A673 (cell line): ENCODE measurements around the gene MGAT5.

ENCODE experiments used
- CTCF ChIP-seq: fragments of 300-800, 200-600 bp; sonication (generic); conservative IDR thresholded peaks from 2 replicates; pipeline ENCODE4 v1.5.1; 2017; ENCODE audit warnings: low read depth, mild to moderate bottlenecking, antibody characterized with exemption, low read length, moderate library complexity, mixed read lengths
- EZH2 ChIP-seq: fragments of 200-600 bp; sonication (generic); IDR thresholded peaks from 2 replicates; pipeline ENCODE4 v1.6.1; 2017; ENCODE audit warnings: borderline replicate concordance, low read depth, mild to moderate bottlenecking, mixed read lengths, antibody characterized with exemption, low read length; ENCODE audit not compliant: poor library complexity, severe bottlenecking

GRCh38 chr2:134447669-134448068, 193.8 kb downstream of the MGAT5 start:
- no peak for TF ChIP-seq EZH2
- TF ChIP-seq CTCF = no peak
